Hepatocyte (in vitro differentiated cells): ENCODE results near the gene ASTN2.

Source experiments
- CTCF ChIP-seq: fragments of 200-600 bp; sonication (generic); IDR thresholded peaks from 2 replicates; pipeline ENCODE4 v1.5.1; 2016; ENCODE audit warnings: antibody characterized with exemption, mild to moderate bottlenecking; ENCODE audit not compliant: poor library complexity
- EZH2 ChIP-seq: fragments of 200-600 bp; sonication (generic); IDR thresholded peaks from 2 replicates; pipeline ENCODE4 v1.6.1; 2016; ENCODE audit warnings: antibody characterized with exemption, mild to moderate bottlenecking, borderline replicate concordance

GRCh38 chr9:117218951-117219350 is 195.9 kb downstream of the ASTN2 start:
- TF ChIP-seq CTCF (no peak), EZH2 (no peak)
